C4-2B (cell line): ENCODE measurements around the gene RBM39.
"Not testable (repeated sequence)": the region's sequence is repeated elsewhere in the genome, so short reads cannot be mapped to it uniquely, and the experiment has no call there.

Experiments
- ZFX ChIP-seq: fragments of 450-650 bp; IDR thresholded peaks from 2 replicates; pipeline ENCODE4 v1.6.1; 2017
- TF ChIP-seq, protein P1 (sequence below): fragments of 450-650 bp; conservative IDR thresholded peaks from 2 replicates; pipeline ENCODE4 v1.5.1; 2017; ENCODE audit warnings: mild to moderate bottlenecking

DNA sequence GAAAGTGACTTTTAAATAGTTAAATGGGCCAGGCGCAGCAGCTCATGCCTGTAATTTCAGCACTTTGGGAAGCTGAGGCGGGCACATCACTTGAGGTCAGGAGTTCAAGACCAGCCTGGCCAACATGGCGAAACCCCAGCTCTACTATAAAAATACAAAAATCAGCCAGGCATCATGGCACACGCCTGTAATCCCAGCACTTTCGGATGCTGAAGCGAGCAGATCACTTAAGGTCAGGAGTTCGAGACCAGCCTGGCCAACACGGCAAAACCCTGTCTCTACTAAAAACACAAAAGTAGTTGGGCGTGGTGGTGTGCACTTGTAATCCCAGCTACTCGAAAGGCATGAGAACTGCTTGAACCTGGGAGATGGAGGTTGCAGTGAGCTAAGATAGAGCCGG lies 36.2 kb downstream of the RBM39 start:
- TF ChIP-seq, protein P1, sequence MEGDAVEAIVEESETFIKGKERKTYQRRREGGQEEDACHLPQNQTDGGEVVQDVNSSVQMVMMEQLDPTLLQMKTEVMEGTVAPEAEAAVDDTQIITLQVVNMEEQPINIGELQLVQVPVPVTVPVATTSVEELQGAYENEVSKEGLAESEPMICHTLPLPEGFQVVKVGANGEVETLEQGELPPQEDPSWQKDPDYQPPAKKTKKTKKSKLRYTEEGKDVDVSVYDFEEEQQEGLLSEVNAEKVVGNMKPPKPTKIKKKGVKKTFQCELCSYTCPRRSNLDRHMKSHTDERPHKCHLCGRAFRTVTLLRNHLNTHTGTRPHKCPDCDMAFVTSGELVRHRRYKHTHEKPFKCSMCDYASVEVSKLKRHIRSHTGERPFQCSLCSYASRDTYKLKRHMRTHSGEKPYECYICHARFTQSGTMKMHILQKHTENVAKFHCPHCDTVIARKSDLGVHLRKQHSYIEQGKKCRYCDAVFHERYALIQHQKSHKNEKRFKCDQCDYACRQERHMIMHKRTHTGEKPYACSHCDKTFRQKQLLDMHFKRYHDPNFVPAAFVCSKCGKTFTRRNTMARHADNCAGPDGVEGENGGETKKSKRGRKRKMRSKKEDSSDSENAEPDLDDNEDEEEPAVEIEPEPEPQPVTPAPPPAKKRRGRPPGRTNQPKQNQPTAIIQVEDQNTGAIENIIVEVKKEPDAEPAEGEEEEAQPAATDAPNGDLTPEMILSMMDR: not testable (repeated sequence)
- not testable (repeated sequence) for TF ChIP-seq ZFX
